GM18907 (cell line): ENCODE results near the gene LGALS1.
"Not testable (repeated sequence)": the region's sequence is repeated elsewhere in the genome, so short reads cannot be mapped to it uniquely, and the experiment has no call there.

Experiments
- ATAC-seq: cut with Tn5 transposase; IDR thresholded peaks from one replicate; pipeline ENCODE4 v1.9.1; 2021; ENCODE audit warnings: mild to moderate bottlenecking, moderate library complexity; ENCODE audit not compliant: unreplicated experiment

LGALS1 gene

GRCh38 chr22:37715760-37716159 is 40.3 kb downstream of the LGALS1 start:
- no peak for ATAC-seq

GRCh38 chr22:37716708-37717107 is 41.3 kb downstream of the LGALS1 start:
- no peak for ATAC-seq

GRCh38 chr22:37717235-37717634 is 41.8 kb downstream of the LGALS1 start:
- ATAC-seq: not testable (repeated sequence)

- not testable (repeated sequence) for ATAC-seq
These were observed 42.4 kb downstream of the LGALS1 start for GRCh38 chr22:37717746-37718305.

- no peak for ATAC-seq
These were observed 50.3 kb downstream of the LGALS1 start for GRCh38 chr22:37725551-37726240.

- no peak for ATAC-seq
These were observed 50.9 kb downstream of the LGALS1 start for GRCh38 chr22:37726241-37726887.

- no peak for ATAC-seq
These were observed 53.2 kb downstream of the LGALS1 start for GRCh38 chr22:37728620-37729019.
